GM21447 (cell line): ENCODE data around the gene CLCN4.

Experiments
- ATAC-seq: cut with Tn5 transposase; IDR thresholded peaks from one replicate; pipeline ENCODE4 v1.9.1; 2021; ENCODE audit not compliant: unreplicated experiment

CLCN4 gene

DNA sequence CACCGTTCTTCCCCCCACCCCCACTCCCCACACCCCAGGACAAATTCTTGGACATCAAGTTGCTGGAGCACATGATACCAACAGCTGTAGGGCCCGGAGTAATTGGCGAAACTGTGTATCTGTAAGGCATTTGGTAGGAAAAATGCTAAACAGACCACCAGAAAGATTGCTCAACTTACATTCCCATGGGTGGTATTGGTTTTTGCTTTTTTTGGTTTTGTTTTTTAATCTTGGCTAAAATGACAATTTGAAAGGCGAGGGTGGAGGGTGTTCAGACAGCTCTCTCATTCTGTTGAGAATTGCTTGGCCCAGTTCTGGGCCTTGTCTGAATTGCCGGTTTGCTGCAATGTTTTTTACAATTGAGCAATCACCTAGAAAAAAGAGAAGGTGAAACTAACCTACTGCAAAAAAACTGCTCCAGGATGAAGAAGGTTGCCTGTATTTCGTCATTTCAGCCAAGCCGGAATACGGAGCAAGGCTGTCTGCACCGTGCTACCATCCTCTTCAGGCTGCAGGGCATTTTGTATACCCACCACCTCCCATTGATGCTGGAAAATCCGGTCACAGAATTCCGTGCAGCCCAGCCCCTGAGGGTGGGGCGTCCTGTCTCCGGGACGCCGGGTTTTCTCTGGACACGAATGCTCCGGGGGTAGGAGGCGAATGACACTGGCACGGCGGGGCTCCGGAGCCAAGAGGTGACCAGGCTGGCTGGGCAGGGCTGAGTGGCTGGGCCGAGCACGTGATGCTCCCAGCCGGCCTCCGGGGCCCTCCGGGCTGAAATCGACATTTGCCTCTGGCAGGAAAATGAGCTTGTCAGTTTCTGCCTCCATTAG, at the start of gene CLCN4:
CLCN4 (plus strand) TSS at position 777 of the 833 bp plus-strand sequence. CDS start 28,058 bp downstream, outside the sequence.
- no peak for ATAC-seq

DNA sequence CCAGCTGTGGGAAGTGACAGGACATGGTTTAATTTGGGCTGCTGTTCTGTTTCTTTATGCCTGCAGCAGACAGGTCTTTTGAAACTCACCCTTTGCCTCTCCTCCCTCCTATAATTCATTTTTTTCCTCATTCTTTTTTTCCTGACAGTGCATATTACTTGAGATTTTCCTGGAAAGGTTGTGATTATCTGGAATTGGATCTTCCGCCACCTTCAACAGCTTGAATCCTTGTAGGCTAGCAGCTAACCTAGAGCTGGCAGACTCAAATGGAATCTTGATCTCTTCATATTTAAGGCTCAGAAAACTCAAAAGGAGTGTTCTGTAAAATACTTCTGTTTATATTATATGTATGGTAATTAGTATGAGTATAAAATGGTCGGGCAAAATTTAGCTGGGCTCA, 49.3 kb upstream of the CLCN4 start:
- ATAC-seq = no peak

GRCh38 chrX:10108288-10108687, 48.5 kb upstream of the CLCN4 start:
- no peak for ATAC-seq

- no peak for ATAC-seq
These were observed 47.1 kb upstream of the CLCN4 start for GRCh38 chrX:10109695-10110094.

- ATAC-seq = no peak
These were observed 46.3 kb upstream of the CLCN4 start for GRCh38 chrX:10110316-10110935.

GRCh38 chrX:10110984-10111363, 45.8 kb upstream of the CLCN4 start:
- ATAC-seq = peak; percentile 47

- peak; percentile 50 for ATAC-seq
These were observed 45.2 kb upstream of the CLCN4 start for GRCh38 chrX:10111364-10112148.

DNA sequence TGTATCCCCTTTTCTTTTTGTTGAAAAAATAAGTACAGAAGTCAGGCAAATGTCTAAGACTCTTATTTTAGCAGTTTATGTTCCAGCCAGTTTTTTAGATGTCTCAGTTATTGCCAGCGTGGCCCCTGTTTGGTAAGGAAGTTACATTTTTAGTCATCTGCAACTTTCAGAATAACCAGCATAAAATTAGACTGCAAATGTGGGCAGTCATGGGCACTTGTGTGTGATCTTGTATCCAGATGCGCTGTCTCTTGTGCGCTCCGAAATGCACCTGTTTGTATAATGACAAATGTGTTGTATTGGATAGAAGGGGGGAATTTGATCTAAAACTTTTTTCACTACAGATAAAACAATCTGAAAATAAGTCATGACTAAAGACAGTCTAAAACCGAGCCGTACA, 44.3 kb upstream of the CLCN4 start:
- ATAC-seq = peak; percentile 35

- ATAC-seq = no peak
These were observed 41.7 kb upstream of the CLCN4 start for GRCh38 chrX:10115082-10115481.

DNA sequence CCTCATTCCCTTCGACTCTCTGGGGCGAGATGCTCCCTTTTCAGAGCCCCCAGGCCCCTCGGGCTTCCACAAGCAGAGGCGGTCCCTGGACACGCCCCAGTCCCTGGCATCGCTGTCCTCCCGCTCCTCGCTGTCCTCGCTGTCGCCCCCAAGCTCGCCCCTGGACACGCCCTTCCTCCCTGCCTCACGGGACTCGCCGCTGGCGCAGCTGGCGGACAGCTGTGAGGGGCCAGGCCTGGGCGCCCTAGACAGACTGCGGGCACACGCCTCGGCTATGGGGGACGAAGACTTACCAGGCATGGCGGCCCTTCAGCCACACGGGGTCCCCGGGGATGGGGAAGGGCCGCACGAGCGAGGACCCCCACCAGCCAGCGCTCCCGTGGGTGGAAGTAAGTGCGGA, 39.5 kb upstream of the CLCN4 start:
- no peak for ATAC-seq

DNA sequence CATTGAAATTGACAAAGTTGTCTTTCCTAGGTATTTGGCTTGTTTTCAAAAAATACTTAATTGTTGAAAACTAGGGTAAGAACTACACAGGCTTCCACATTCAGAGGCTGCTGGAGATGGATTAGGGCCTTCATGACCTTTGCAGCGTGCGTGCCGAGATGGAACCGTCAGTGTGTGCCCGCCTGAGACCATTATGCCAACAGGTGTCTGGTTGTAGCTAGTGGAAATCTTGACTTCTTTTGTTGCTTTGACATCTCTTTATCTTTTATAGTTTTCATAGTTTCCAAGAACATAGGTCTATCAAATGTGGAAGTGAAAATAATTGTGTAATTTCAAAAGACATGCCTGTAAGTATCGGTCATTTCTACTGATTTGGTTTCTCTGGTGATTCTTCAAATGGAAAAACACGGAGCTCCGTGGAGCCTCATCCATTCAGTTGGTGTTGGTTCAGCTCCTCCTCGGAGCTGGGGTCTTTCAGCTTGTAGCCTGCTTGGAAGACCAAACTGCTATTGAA, 38.9 kb upstream of the CLCN4 start:
- ATAC-seq = no peak

DNA sequence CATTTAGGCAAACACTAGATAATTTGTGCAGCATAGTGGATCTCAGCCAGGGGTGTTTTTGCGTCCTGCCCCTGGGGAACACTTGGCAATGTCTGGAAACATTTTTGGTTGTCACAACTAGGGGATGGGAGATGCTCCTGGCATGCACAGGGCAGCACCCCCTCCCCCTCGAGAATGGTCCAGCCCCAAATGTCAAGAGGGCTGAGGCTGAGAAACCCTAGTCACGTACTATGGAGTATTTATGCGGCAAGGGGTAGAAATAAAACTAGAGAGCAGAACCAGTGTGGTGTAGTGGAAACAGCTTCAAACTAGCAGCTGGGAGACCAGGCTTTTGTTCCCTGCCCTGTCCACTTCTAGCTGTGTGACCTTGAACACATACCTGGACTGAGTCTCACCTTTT, 38.2 kb upstream of the CLCN4 start:
- ATAC-seq = no peak

- peak; percentile 39 for ATAC-seq
These were observed 37.3 kb upstream of the CLCN4 start for GRCh38 chrX:10119399-10119990.

DNA sequence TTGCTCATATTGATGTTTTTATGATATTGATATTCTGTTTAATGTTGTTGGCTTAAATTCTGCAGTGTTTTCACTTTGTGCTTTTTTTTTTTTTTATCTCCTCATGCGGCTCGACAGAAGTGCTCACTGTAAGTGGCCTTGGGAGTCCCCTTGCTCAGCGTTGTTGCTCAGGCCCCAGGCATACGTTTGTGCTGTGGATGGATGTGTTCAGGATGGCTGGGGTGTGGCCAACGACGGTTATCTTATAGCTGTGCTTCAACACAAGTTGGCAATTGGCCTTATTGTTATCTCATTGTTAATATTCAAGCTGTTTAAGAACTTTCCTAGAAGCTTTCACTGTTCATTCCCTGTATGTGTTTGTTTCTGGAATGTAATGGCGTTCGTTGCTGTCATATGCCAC, 36.4 kb upstream of the CLCN4 start:
- no peak for ATAC-seq

GRCh38 chrX:10120828-10121227, 35.9 kb upstream of the CLCN4 start:
- no peak for ATAC-seq

- peak; percentile 90 for ATAC-seq
These were observed 35.0 kb upstream of the CLCN4 start for GRCh38 chrX:10121787-10122186.

GRCh38 chrX:10124506-10125247, 32.1 kb upstream of the CLCN4 start:
- ATAC-seq = no peak

- no peak for ATAC-seq
These were observed 31.5 kb upstream of the CLCN4 start for GRCh38 chrX:10125248-10125615.

DNA sequence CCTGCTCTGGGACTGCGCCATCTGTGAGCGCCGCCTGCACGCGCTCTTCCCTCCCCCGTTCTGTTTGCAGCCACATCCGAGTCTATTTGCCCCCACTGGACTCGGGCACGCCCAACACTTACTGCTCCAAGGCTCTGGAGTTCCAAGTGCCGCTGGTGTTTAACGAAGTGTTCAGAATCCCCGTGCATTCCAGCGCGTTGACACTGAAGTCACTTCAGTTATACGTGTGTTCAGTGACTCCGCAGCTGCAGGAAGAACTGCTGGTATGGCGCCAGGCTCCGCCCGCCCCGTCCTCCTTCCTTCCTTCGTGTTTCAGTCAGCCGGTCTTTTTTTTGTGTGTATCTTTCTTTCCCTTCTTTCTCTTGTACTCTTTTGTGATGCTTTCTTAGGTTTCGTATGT, 30.7 kb upstream of the CLCN4 start:
- ATAC-seq = no peak

GRCh38 chrX:10126834-10127233, 29.9 kb upstream of the CLCN4 start:
- ATAC-seq = no peak

GRCh38 chrX:10128386-10128785, 28.4 kb upstream of the CLCN4 start:
- no peak for ATAC-seq
